Stimulated activated CD4-positive, alpha-beta T cell treated with anti-CD3 and anti-CD28 coated beads, Interleukin-4, amount 100 ng/mL, for 24 hours (primary cell): Measurements from ENCODE around the gene PC.
A peak's percentile ranks its signal among the peaks of the same experiment; 100 is the strongest.

Experiments
- DNase-seq: peaks from one replicate; pipeline ENCODE4 v3.0.0-alpha.2; 2020

The PC gene

DNA sequence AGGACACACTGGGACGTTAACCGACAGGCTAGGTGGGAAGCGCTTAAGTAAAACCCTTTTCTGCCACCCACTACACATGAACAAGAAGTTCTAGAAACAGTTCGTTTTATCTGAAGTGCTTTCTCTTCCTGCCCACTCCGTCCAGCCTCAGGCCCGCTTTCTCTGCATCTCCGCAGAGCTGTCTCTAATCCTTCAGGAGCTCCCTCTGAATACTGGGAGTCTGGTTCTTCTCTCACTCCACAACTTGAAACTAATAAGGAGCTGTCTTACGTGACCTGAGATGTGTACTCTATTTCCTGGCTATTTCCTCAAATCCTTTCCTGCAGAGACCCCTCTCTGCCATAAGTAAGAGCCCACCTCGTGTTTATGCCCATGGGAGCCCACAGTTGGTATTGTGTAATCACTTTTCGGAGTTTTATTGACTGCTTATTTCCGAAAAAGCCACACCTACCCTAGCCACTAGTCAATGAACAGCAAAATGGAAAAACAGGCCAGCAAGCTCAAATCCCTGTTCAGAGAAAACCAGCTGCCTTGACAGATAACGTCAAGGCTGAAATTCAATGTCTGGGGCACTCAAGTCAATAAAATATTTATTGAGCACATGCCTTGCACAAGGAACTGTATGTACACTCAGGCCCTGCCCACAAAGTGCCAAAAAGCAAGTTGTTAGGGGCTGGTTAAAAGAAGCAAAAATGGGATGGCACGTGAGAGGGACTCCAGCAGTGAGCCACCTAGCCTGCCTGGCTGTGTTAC is 4.9 kb downstream of the PC start:
- no peak for DNase-seq

DNA sequence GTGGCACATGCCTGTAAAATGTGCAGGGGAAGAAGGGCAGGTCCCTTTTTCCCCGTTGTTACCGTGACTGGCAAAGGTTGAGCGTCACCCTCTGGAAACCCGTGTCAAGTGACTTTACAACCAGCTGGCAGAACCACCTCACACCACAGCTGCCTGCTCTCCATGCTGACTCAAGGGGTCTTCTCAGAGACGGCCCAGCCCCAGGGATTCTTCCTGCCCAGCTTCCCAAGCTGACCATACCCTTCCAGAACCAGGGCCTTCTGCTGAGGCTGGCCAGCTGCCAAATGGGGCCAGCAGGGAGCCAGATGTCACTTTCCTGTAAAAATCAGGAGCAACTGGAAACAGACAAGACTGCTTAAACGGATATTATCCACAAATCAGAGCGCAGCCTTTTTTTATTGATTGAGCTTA is 6.3 kb downstream of the PC start:
- DNase-seq: no peak

DNA sequence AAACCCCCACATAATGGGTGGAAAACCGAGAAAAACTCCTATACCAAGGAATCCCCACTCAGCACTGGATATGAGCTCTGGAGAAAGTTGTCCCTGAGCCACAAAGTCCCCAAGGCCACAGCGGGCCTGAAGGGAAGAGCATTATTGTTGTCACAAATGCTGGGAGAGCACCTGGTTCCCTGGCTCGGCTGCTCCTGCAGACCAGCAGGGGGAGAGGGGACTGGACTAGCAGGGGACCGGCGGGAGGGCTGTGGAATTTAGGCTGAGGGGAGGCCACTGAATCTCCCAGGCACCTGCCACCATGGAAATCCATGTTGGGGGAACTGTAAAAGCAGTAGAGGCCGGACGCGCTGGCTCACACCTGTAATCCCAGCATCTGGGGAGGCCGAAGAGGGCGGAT is 7.0 kb downstream of the PC start:
- no peak for DNase-seq

DNA sequence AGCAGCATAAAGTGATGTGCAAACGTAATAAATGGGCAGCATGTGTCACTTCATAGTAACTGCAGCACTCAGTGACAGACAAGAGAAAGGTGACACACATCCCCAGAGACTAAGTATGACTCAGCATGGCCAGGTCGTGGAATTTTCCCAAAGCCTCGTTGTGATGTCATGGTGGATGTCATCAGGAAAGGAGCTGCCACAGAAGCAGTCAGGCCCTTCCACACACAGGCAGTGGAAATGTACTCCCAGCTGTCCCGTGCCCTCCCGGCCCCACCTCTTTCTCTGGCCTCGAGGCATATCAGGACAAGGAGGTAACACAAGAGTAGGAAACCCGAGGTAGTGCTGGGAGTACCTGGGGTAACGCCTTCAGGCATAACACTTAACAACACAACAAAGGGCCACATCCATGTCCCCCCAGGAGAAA is 8.1 kb downstream of the PC start:
- peak; percentile 35 for DNase-seq

DNA sequence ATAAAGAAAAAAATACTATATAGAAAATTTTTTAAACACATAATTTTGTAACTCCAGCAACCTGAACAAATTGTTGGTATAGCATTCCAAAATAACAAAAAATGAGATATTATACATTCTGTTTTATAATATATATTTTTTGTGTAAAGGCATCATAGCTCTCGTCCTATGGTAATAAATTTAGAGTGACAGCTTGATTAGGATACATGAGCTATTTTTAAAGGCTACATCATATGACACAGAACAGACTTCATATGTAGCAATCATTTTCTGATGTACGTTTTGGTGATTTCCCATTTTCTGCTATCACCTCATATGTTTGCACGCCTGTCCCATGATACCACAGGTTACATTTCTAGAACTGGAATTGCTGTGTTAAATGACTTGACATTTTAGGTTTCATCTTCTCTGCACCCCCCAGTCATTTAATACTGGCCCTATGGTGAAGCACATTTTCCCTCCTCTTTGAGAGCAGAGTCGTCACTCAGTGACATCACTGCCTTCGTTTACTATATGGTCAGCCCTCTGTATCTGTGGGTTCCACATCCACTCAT is 19.5 kb downstream of the PC start:
- no peak for DNase-seq

DNA sequence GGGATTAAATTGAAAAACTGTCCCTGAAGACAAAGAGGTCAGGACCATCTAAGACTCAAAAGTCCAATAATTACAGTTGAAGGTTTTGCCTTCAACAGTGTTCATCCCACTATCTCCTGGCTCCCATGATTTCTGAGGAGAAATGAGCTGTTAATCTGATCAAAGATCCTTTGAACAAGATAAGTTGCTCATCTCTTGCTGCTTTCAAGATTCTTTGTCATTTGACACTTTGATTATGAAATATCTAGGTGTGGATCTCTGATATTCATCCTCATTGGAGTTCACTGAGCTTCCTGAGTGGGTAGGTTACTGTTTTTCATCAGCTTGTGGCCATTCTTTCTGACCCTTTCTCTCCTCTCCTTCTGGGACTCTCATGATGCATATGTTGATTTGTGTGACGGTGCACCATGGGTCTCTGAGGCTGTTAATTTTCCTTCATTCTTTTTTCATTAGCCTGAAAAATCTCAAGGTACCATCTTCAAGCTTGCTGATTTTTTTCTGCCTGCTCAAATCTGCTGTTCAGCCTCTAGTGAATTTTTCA is 20.9 kb downstream of the PC start:
- no peak for DNase-seq

DNA sequence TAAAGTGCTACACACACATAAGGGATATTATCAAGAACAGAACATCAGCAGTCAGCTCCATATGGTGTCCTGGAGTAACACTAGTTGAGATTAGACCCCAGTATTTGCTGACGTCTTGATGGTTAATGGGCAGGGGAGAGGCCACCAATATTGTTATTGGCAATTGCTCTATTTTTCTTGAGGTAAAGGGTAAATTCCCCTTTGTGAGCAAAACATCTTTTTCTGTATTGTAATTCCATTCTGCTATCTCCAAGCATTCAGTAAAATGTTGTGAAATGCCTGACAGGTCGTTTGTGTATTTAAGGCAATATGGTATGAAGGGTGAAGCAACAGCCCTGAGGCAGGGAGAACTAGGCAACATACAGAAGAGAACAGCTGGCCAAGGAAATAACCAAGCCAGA is 21.9 kb downstream of the PC start:
- no peak for DNase-seq

DNA sequence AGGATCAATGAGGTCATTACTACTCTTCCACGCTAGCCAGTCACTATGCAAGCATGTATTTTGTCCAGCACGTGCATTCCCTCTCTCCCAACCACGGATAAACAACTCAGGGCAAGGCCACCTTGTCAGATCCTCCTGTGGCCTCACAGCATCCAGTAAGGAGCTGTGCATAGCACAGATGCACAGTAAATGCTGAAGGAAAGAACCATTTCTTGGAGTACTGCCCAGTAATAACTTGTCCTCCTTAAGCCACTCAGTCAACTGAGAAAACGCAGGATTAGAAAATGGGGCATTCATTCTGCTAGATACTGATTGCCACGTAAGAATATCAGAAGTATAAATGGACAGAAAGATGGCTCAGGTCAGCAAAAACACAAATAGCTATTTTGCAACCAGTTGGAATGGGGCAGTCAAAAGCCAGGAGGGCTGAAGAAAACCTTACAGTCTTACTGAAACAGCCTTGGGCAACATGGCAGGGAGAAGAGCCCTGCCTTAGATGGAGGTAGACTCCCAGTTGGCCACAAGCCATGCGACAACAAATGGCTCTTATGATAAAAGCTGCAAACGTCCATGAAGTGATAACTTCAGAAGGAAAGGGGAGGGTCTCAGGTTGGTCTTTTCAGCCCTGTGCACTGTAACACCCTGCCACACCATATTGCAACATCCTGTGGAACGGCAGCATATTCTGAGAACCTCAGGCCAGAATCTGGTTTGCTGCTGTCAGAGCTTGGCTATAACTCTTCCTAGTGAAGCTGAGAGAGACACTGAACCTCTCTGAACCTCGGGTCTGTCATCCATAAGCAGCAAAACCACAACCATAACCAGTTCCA is 23.0 kb downstream of the PC start:
- no peak for DNase-seq

DNA sequence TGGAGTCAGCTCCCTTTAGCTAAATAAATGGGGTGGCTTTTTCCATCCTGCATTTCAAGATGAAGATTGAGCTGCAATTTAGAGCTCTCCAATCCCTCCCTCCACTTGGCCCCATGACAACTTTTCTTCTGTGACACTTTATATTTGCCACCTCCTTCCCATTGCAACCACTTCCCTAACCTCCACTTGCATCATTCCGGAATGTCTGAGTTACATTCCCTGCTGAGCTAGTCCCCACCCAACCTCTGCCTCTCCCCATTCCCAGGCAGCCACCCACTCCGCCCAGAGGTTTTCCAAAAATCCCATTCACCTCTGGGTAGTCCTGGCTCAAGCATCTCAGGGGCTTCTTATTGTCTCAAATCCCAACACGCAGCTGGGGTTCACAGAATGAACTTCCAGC is 24.7 kb downstream of the PC start:
- DNase-seq: no peak

DNA sequence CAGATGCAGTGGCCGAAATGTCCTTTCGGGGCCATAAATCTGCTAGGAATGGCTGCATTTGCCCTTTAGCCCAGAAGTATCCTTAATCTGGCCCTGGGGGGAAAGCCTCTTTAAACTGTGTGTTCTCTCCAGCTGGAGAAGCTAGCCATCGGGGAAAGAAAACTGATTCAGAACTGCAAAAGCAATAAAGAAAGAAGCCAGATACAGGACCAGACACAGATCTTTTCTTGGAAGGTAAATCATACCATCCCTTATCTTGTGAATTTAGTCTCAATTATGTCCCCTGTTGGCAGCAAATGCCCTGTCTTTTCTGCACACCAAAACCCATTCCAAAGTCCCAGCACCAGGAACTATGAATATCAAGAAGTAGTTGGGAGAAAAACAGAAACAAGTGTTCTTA is 25.6 kb downstream of the PC start:
- no peak for DNase-seq

DNA sequence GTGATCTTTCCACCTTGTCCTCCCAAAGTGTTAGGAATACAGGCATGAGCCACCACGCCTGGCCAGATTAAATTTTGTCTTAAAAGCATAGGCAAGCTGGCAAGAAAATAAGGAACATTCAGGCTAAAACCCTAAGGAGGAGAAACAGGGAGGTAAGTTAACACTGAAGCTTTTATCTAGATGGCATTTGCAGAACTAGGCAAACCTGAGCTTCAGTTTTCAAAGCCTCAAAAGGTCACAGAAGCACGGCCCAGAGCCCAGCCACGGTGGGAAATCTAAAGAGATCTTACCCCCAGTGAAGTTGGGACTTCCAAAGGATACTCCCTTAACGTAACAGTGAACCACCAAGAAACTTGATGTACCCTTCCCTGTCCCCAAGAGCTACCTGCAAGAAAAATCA is 28.4 kb downstream of the PC start:
- DNase-seq: no peak

DNA sequence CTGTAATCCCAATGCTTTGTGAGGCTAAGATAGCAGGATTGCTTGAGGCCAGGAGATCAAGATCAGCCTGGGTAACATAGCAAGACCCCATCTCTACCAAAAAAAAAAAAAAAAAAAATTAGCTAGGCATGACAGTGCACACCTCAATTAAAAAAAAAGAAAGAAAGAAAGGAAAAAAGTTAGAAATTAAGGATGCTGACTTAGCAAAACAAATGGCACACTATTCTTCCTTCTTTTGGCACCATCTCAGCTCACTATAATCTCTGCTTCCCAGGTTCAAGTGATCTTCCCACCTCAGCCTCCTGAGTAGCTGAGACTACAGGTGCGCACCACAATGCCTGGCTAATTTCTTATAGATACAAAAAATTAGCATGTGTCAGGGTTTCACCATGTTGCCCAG is 33.9 kb downstream of the PC start:
- no peak for DNase-seq

DNA sequence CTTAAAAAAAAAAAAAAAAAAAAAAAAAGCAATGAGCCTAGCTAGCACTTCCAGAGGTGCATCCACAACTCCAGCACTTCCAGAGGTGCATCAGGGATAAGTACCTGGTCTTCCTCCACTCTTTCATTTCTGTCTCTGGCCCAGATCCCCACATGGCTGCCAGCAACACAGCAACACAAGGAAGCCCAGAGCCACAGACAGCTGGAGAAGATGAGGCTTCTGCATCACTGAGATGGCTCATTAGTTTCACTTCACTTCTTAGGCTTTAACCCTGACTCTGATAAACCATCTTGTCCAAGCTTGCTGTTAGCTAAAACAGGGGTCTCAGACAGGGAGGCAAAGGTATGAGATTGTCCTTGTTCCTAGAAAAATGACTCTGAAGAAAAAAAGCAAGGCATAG is 35.6 kb downstream of the PC start:
- no peak for DNase-seq

DNA sequence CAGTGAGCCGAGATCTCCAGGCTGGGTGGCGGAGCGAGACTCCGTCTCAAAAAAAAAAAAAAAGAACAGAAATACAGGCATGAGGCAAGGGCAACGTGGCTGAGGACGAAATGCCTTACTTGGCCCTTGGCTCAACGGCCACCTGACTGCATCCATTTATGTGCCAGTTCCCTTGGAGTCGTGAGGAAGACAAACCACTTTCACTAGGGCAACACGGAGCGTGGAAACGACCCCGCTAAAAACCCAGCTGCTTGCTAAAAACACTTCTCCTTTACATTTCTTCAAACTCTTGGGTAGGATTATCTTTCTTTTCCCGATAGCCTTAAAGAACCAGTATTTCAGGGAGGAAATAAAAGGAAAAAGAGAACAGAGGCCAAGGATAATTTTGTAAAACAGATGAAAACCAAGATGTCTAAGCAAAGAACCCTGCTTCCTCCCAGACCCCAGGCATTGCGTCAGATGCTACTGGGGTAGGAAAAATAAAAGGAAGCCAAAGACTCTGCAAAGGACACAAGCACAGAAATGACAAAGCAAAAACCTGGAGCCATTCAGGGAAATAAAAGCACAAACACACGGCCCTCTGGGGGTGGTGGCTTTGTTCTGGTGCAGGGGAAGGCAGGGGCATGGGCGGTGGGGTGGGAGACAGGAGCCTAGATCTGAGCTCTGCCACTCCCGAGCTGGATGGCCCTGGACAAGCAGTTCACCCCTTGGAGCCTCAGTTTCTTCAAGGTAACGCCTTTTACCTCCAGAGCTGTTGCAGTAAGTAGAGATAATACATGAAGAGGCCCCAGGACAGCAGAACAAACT is 37.0 kb downstream of the PC start:
- DNase-seq: no peak

DNA sequence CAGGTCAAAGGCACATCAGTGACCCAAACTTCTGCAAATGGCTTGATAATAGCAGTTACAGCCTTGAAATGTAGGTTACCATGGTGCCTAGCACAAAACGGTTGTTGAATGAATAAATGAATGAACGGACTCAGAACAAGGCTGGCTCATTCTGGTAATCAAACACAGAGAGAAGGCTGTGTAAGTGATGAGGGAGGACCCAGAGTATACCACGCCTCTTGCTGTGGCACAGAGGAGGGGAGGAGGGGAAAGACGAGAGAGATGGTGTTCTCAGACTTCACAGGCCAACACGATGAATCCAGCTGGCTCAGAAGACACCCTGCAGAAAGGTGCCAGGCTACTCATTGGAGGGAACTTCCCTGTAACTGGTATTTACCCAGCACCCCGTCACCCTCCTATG is 38.3 kb downstream of the PC start:
- DNase-seq: no peak

DNA sequence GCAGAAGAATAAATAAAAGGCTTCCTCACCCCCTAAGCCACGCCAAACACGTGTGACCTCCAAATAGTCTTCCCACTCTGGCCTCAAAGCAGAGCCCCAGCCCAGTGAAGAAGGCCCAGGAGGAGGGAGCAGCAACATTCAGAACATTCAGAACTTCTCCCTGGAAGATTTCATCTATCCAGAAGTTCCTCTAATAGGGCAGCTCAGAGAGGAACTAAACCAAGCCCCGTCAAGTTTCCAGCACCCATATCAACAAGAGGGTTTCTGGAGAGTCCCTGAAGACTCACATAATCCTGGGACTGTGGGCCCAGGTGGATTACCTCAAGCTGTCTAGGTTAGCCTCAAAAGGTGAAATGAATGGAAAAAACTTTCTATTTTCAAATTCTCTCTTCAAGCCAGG is 39.4 kb downstream of the PC start:
- no peak for DNase-seq

DNA sequence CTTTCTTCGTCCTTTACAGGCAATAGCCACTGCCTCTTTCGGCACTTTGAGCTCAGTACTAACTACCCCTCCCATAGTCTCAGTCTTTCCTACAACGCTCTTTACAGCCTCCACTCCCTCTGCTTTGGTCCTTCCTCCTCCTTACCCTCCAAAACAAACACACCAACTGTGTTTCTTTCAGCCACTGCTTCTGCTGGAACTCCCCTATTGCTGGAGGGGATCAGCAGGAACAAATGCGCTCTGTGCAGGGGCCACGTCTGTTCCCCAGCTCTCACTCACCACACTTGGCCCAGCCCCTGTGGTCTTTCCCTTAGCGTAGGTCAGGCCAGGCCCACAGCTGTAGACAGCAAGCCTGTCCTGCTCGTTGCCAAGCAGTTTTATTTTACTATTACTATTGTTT is 42.3 kb downstream of the PC start:
- no peak for DNase-seq

DNA sequence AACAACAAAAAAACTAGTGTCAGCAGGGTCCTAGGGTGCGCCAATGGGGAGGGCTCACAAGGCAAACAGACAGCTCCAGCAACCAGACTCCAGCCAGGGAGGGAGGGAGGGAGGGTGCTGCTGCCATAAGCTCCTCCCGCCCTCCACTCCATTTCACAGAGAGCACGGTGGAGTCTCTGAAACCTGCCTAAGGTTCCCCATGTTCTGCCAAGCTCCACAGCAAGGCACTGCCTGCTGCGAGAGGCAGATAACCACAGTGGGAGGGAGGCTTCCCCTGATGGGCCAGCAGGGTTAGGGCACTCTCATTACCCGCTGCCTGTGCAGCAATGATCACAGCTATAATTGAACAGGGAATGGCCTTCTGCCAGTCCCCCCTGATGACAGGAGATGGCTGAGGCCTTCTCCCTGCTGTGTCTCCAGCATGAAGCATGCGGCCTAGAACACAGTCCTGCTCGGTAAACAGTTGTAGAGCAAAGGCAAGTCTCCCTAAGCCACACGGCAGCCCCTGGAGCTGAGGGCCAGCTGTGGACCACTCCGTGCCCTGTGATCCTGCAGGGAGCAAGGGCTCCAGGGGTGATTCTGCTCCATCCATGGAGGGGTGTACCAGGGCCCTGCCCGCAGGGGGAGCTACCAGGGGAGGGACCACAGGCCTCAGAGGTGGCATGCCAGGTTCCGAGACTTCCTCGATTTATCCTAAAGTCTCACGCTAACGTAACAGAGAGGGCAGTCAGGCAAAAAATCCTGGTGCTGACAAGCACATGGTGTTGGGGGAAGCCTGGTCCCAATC is 42.9 kb downstream of the PC start:
- DNase-seq: no peak

DNA sequence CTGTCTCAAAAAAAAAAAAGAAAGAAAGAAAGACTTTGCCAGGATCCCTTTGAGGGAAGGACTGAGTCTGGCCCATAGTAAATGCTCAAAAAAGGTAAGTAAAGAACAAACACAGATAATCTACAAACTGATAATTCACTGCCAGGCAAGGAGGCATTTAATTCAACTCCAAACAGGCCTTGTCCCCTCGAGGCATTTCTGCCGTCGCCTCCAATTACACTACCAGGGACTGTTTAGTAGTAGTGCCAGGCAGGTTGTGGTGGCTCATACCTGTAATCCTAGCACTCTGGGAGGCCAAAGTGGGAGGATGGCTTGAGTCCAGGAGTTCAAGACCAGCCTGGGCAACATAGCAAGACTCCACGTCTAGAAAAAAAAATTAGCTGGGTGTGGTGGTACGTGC is 43.7 kb downstream of the PC start:
- no peak for DNase-seq

DNA sequence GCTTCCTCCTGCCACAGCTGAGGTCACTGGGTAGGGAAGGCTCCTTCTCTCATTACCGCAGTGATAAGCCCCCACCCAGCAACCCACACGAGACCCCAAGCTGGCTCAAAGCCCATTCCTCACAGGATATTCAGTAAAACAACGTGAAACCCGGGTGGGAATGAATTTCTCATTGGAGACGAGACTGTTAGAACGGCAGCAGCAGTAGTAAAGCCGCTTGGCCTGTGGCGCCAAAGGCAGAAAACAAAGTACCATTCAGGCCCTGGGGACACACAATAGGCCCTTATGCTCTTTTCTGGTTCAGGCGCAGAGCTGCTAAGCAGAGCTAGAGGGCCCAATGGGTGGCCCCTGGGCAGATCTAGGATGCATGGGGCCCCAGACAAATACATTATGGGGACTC is 45.3 kb downstream of the PC start:
- DNase-seq: no peak

DNA sequence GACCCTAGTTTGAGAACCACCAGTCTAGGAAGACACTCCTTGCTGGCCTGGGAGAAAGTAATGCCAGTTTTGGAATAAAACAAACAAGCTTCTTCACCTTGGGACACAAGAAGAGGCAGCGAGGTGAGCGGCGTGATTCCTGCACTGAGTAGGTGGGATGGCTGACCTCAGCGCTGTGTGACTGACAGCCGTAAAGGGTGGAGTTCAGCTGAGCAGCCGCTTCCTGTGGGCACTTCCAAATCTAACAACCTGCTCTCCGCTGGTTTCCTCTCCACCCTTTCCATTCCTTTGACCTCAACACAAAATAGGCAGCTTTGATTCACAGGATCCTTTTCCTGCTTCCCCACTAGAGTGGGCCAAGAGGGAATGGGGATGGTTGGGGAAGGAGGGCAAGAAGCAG is 45.8 kb downstream of the PC start:
- DNase-seq: no peak

DNA sequence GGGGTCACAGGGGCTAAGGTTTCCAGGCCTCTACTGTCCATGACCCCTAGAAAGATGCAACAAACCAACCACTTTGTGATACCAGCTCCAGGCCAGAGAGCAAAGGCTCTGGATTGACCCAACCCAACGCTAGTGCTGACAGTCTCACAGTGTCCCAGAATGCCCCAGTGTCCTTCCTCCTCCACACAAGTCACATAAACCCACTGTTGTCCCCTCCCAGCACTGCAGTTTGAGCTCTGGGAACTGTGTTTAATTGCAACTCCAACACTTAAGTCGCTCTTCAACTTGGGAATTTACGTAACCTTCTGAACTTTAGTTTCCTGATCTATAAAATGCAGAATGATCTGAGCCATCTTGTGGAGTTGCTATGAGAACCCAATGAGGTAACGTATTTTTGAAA is 47.5 kb downstream of the PC start:
- no peak for DNase-seq
